ENCODE results near the gene SIRT6. TPM values are rescaled to one million over a fixed set of nuclear protein-coding genes. Genes with fewer than 3 reads are reported as not detected.

Gene SIRT6
- total and polyA plus RNA-seq, 4 donors, result 8.1 to 45.4 (median 24.5) TPM

GRCh38 chr19:4201798-4202197, 19.4 kb upstream of the SIRT6 start:
- Histone ChIP-seq H3K4me3 (ENCODE audit: low read depth, low read length) (no peak overlapping the region), H3K4me1 (ENCODE audit: control insufficient read depth, insufficient read depth, low read length) (peaks cover 5% of the 10 kb centered on the region), H3K27me3 (ENCODE audit: control insufficient read depth, insufficient read depth, low read length) (peaks cover 17% of the 10 kb centered on the region), H3K36me3 (ENCODE audit: control insufficient read depth, insufficient read depth, low read length) (no peaks in the 10 kb centered on the region), H3K9me3 (ENCODE audit: control insufficient read depth, insufficient read depth, low read length) (no peaks in the 10 kb centered on the region), H3K27ac (ENCODE audit: low read depth, low read length) (no peak overlapping the region)
- no peak for DNase-seq (ENCODE audit: low read depth in 4 of 6, low spot score in 6 of 6)
- WGBS (ENCODE audit: insufficient coverage), result 95% methylated on average over 3 of the region's 4 CpGs

DNA sequence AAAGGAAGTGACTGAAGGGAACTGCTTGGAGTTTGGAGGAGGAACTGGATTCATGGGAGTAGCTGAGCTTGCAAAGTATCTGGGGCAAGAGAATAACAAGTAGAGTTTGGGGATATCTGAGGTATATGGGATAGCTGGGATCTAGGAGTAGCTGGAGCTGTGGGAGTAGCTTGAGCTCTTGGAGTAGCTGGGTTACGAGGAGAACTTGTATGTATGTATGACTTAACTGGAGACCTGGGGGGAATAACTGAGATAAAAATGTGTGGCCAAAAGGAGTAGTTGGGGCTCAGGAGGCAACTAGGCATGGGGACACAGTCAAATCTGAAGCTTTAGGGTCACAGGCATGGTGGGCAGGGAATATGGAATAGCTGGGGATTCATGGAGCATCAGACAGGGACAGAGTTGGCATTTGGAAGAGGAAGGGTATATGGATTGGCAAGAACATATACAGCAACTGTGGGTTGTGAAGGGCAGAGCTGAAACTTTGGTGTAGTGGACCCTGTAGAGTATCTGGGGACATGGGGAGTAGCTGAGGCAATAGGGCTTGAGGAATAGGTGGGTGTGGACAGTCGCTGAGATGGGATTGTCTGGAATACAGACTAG, 18.7 kb upstream of the SIRT6 start:
- Histone ChIP-seq H3K4me1 (ENCODE audit: control insufficient read depth, insufficient read depth, low read length) (peaks cover 5% of the 10 kb centered on the region), H3K4me3 (ENCODE audit: low read depth, low read length) (no peak overlapping the region), H3K9me3 (ENCODE audit: control insufficient read depth, insufficient read depth, low read length) (no peaks in the 10 kb centered on the region), H3K36me3 (ENCODE audit: control insufficient read depth, insufficient read depth, low read length) (no peaks in the 10 kb centered on the region), H3K27me3 (ENCODE audit: control insufficient read depth, insufficient read depth, low read length) (peaks cover 17% of the 10 kb centered on the region), H3K27ac (ENCODE audit: low read depth, low read length) (no peak overlapping the region)
- WGBS (ENCODE audit: insufficient coverage), result 67% methylated on average over 2 of the region's 2 CpGs
- no peak for DNase-seq (ENCODE audit: low read depth in 4 of 6, low spot score in 6 of 6)

DNA sequence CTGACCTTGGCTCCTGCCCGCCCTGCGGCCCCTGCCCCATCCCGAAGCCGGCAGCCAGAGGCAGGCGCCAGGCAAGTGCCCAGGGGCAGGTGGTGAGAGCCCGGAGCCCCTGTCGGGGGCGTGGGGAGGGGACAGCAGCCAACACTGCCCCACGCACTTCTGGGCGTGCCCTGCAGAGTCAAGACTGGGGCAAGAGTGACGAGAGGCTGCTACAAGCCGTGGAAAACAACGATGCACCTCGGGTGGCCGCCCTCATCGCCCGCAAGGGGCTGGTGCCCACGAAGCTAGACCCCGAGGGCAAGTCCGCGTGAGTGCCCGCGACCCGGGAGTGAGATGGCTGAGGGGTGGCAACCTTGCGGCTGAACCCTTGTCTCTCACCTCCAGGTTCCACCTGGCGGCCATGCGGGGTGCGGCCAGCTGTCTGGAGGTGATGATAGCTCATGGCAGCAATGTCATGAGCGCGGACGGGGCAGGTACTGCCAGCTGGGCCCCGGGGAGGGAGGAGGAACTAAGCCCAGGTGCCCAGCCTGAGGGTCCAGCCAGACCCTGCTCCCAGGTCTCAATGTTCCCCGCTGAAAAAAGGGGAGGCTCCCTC, 17.4 kb upstream of the SIRT6 start:
- peaks cover 17% of the 10 kb centered on the region for H3K27me3 ChIP-seq (ENCODE audit: control insufficient read depth, insufficient read depth, low read length)
- no peaks in the 10 kb centered on the region for H3K9me3 ChIP-seq (ENCODE audit: control insufficient read depth, insufficient read depth, low read length)
- 81% methylated on average over 33 of the region's 33 CpGs for WGBS (ENCODE audit: insufficient coverage)
- no peak for DNase-seq (ENCODE audit: low read depth in 4 of 6, low spot score in 6 of 6)
- no peak overlapping the region for H3K27ac ChIP-seq (ENCODE audit: low read depth, low read length)
- no peaks in the 10 kb centered on the region for H3K36me3 ChIP-seq (ENCODE audit: control insufficient read depth, insufficient read depth, low read length)
- H3K4me3 ChIP-seq (ENCODE audit: low read depth, low read length), result no peak overlapping the region
- peaks cover 5% of the 10 kb centered on the region for H3K4me1 ChIP-seq (ENCODE audit: control insufficient read depth, insufficient read depth, low read length)

DNA sequence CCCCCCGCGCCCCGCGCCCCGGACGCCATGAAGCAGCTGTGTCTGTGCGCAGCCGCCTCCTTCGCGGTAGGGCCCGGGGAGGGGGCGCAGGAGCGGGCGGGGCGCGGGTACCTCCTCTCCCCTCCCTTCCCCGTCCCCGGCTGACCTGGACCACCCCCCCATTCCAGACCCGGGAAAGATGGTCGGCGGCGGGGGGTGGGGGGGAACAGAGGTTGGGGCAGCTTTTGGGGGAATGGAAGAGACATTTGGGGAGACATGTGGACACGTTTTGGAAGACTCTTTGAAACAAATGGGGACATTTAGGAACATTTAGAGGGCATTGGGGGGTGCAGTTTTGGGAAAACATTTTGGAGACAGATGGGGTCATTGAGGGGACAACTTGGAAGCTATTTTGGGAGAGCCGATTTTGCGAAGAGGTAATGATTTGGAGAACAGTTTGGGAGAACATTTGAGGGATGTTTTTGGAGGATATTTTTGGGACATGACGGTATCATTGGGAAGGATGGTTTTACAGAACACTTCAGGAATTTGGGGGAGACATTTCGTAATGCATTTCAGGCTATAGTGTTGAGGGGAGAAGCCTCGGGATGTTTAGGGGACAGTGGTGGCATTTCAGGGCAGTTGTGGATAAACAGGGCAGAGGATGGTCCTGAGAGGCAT, 16.2 kb upstream of the SIRT6 start:
- Histone ChIP-seq H3K36me3 (ENCODE audit: control insufficient read depth, insufficient read depth, low read length) (no peaks in the 10 kb centered on the region), H3K4me1 (ENCODE audit: control insufficient read depth, insufficient read depth, low read length) (no peaks in the 10 kb centered on the region), H3K9me3 (ENCODE audit: control insufficient read depth, insufficient read depth, low read length) (no peaks in the 10 kb centered on the region), H3K4me3 (ENCODE audit: low read depth, low read length) (no peak overlapping the region), H3K27ac (ENCODE audit: low read depth, low read length) (no peak overlapping the region), H3K27me3 (ENCODE audit: control insufficient read depth, insufficient read depth, low read length) (peaks cover 17% of the 10 kb centered on the region)
- peak in 2 of 6 donors; percentile 26 to 69 for DNase-seq (ENCODE audit: low read depth in 4 of 6, low spot score in 6 of 6)
- WGBS (ENCODE audit: insufficient coverage), result 15% methylated on average over 13 of the region's 28 CpGs

- H3K36me3 ChIP-seq (ENCODE audit: control insufficient read depth, insufficient read depth, low read length), result no peaks in the 10 kb centered on the region
- no peak overlapping the region for H3K4me3 ChIP-seq (ENCODE audit: low read depth, low read length)
- no peaks in the 10 kb centered on the region for H3K4me1 ChIP-seq (ENCODE audit: control insufficient read depth, insufficient read depth, low read length)
- H3K27ac ChIP-seq (ENCODE audit: low read depth, low read length), result no peak overlapping the region
- no peaks in the 10 kb centered on the region for H3K9me3 ChIP-seq (ENCODE audit: control insufficient read depth, insufficient read depth, low read length)
- 16% methylated on average over 59 of the region's 70 CpGs for WGBS (ENCODE audit: insufficient coverage)
- H3K27me3 ChIP-seq (ENCODE audit: control insufficient read depth, insufficient read depth, low read length), result peaks cover 17% of the 10 kb centered on the region
- peak in 2 of 6 donors; percentile 11 to 30 for DNase-seq (ENCODE audit: low read depth in 4 of 6, low spot score in 6 of 6)
Measured at GRCh38 chr19:4197625-4198466, 15.5 kb upstream of the SIRT6 start.

DNA sequence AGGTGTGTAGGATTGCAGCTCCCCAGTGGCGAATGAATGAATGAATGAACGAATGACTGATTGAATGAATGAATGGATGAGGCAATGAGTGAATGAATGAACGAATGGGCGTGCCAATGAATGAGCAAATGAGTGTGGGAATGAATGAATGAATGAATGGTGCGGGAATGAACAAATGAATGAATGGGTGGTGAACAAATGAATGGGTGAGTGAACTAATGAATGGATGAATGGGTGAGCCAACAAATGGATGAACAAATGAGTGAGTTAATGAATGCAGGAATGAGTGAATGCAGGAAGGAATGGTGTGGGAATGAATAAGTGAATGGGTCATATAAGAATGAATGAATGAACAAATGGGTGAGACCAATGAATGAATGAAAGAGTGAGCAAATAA, 14.9 kb upstream of the SIRT6 start:
- H3K4me3 ChIP-seq (ENCODE audit: low read depth, low read length), result no peak overlapping the region
- no peaks in the 10 kb centered on the region for H3K4me1 ChIP-seq (ENCODE audit: control insufficient read depth, insufficient read depth, low read length)
- no peaks in the 10 kb centered on the region for H3K36me3 ChIP-seq (ENCODE audit: control insufficient read depth, insufficient read depth, low read length)
- DNase-seq (ENCODE audit: low read depth in 4 of 6, low spot score in 6 of 6), result no peak
- 88% methylated on average over 5 of the region's 5 CpGs for WGBS (ENCODE audit: insufficient coverage)
- H3K27ac ChIP-seq (ENCODE audit: low read depth, low read length), result no peak overlapping the region
- peaks cover 17% of the 10 kb centered on the region for H3K27me3 ChIP-seq (ENCODE audit: control insufficient read depth, insufficient read depth, low read length)
- H3K9me3 ChIP-seq (ENCODE audit: control insufficient read depth, insufficient read depth, low read length), result no peaks in the 10 kb centered on the region

GRCh38 chr19:4196587-4197148, 14.3 kb upstream of the SIRT6 start:
- WGBS (ENCODE audit: insufficient coverage), result 87% methylated on average over 22 of the region's 22 CpGs

GRCh38 chr19:4196009-4196408, 13.6 kb upstream of the SIRT6 start:
- Histone ChIP-seq H3K4me3 (ENCODE audit: low read depth, low read length) (no peak overlapping the region), H3K36me3 (ENCODE audit: control insufficient read depth, insufficient read depth, low read length) (no peaks in the 10 kb centered on the region), H3K9me3 (ENCODE audit: control insufficient read depth, insufficient read depth, low read length) (no peaks in the 10 kb centered on the region), H3K27ac (ENCODE audit: low read depth, low read length) (no peak overlapping the region), H3K27me3 (ENCODE audit: control insufficient read depth, insufficient read depth, low read length) (peaks cover 17% of the 10 kb centered on the region), H3K4me1 (ENCODE audit: control insufficient read depth, insufficient read depth, low read length) (no peaks in the 10 kb centered on the region)
- DNase-seq (ENCODE audit: low read depth in 4 of 6, low spot score in 6 of 6), result no peak
- WGBS (ENCODE audit: insufficient coverage), result 87% methylated on average over 7 of the region's 8 CpGs

More at GRCh38 chr19:4196587-4197148, 14.3 kb upstream of the SIRT6 start:
- no peak overlapping the region for H3K4me3 ChIP-seq (ENCODE audit: low read depth, low read length)
- H3K27ac ChIP-seq (ENCODE audit: low read depth, low read length), result no peak overlapping the region
- no peaks in the 10 kb centered on the region for H3K4me1 ChIP-seq (ENCODE audit: control insufficient read depth, insufficient read depth, low read length)
- no peaks in the 10 kb centered on the region for H3K9me3 ChIP-seq (ENCODE audit: control insufficient read depth, insufficient read depth, low read length)
- H3K27me3 ChIP-seq (ENCODE audit: control insufficient read depth, insufficient read depth, low read length), result peaks cover 17% of the 10 kb centered on the region
- DNase-seq (ENCODE audit: low read depth in 4 of 6, low spot score in 6 of 6), result no peak
- H3K36me3 ChIP-seq (ENCODE audit: control insufficient read depth, insufficient read depth, low read length), result no peaks in the 10 kb centered on the region

GRCh38 chr19:4194353-4194752, 12.0 kb upstream of the SIRT6 start:
- H3K9me3 ChIP-seq (ENCODE audit: control insufficient read depth, insufficient read depth, low read length), result no peaks in the 10 kb centered on the region
- peaks cover 14% of the 10 kb centered on the region for H3K27me3 ChIP-seq (ENCODE audit: control insufficient read depth, insufficient read depth, low read length)
- no peak overlapping the region for H3K27ac ChIP-seq (ENCODE audit: low read depth, low read length)
- DNase-seq (ENCODE audit: low read depth in 4 of 6, low spot score in 6 of 6), result no peak
- 62% methylated on average over 3 of the region's 7 CpGs for WGBS (ENCODE audit: insufficient coverage)
- no peak overlapping the region for H3K4me3 ChIP-seq (ENCODE audit: low read depth, low read length)
- no peaks in the 10 kb centered on the region for H3K4me1 ChIP-seq (ENCODE audit: control insufficient read depth, insufficient read depth, low read length)
- no peaks in the 10 kb centered on the region for H3K36me3 ChIP-seq (ENCODE audit: control insufficient read depth, insufficient read depth, low read length)

Data from spinal cord (tissue), 10 donors.